Measurements from ENCODE around the gene TAF4B. TPM values are rescaled to one million over a fixed set of nuclear protein-coding genes. Genes with fewer than 3 reads are reported as not detected.

TAF4B gene
- total RNA-seq, 1 experiment from 2014 or later = 15.2 TPM

- DNase-seq (ENCODE audit: low spot score) = no peak
- ATAC-seq = no peak
- CTCF ChIA-PET = interaction anchor here (0.6 kb wide), 1 partner anchor 169 kb away, joined by 3 read pairs; no protein-coding TSS in a partner anchor
- POLR2A ChIA-PET = no interaction called here
- no peaks in the 10 kb centered on the region for H3K27me3 Mint-ChIP-seq (ENCODE audit: low read depth)
- H3K36me3 Mint-ChIP-seq = no peaks in the 10 kb centered on the region
- no peaks in the 10 kb centered on the region for H3K9me3 Mint-ChIP-seq
- no peak overlapping the region for H3K4me3 Mint-ChIP-seq
- TF ChIP-seq ZNF425 (CRISPR knock-in tag; conservative IDR thresholded peaks at IDR 0.05) (no peak), JUN (CRISPR knock-in tag; IDR thresholded peaks at IDR 0.05) (no peak), FOXJ3 (CRISPR knock-in tag; IDR thresholded peaks at IDR 0.05; ENCODE audit: borderline replicate concordance) (no peak), FOXP4 (CRISPR knock-in tag; IDR thresholded peaks at IDR 0.05) (no peak), ZNF416 (CRISPR knock-in tag; IDR thresholded peaks at IDR 0.05) (no peak), ZNF232 (CRISPR knock-in tag; IDR thresholded peaks at IDR 0.05) (no peak), ZBTB43 (CRISPR knock-in tag; IDR thresholded peaks at IDR 0.05) (no peak), TEAD1 (CRISPR knock-in tag; IDR thresholded peaks at IDR 0.05) (no peak), HMGA2 (CRISPR knock-in tag; IDR thresholded peaks at IDR 0.05) (no peak), ZNF671 (CRISPR knock-in tag; IDR thresholded peaks at IDR 0.05) (no peak)
- TF ChIP-seq, protein P1, sequence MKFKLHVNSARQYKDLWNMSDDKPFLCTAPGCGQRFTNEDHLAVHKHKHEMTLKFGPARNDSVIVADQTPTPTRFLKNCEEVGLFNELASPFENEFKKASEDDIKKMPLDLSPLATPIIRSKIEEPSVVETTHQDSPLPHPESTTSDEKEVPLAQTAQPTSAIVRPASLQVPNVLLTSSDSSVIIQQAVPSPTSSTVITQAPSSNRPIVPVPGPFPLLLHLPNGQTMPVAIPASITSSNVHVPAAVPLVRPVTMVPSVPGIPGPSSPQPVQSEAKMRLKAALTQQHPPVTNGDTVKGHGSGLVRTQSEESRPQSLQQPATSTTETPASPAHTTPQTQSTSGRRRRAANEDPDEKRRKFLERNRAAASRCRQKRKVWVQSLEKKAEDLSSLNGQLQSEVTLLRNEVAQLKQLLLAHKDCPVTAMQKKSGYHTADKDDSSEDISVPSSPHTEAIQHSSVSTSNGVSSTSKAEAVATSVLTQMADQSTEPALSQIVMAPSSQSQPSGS (CRISPR knock-in tag; IDR thresholded peaks at IDR 0.05; ENCODE audit: borderline replicate concordance, low read depth) = no peak
- no peak overlapping the region for H3K27ac Mint-ChIP-seq
- no peaks in the 10 kb centered on the region for H3K4me1 Mint-ChIP-seq
Measured at GRCh38 chr18:26207937-26208336, 18.3 kb upstream of the TAF4B start.

GRCh38 chr18:26208977-26209376 lies 17.3 kb upstream of the TAF4B start:
- ATAC-seq (no peak), DNase-seq (ENCODE audit: low spot score) (no peak)
- Mint-ChIP-seq H3K27ac (no peak overlapping the region), H3K4me1 (no peaks in the 10 kb centered on the region), H3K27me3 (ENCODE audit: low read depth) (no peaks in the 10 kb centered on the region), H3K9me3 (no peaks in the 10 kb centered on the region), H3K4me3 (no peak overlapping the region), H3K36me3 (no peaks in the 10 kb centered on the region)
- no peak for TF ChIP-seq STAT6 (CRISPR knock-in tag; conservative IDR thresholded peaks at IDR 0.05; ENCODE audit: low read depth)
- no peak for TF ChIP-seq TP53 (CRISPR knock-in tag; IDR thresholded peaks at IDR 0.05)
- TF ChIP-seq GRHL2 (CRISPR knock-in tag; IDR thresholded peaks at IDR 0.05; ENCODE audit: insufficient replicate concordance, severe bottlenecking) = no peak
- POLR2A ChIA-PET = no interaction called here
- CTCF ChIA-PET = no interaction called here

Data from WTC11 (cell line).